NT2/D1 (cell line): ENCODE measurements around the gene UCKL1.

Source experiments
- SUZ12 ChIP-seq: IDR thresholded peaks from 2 replicates; pipeline ENCODE4 v1.6.1; 2011; ENCODE audit not compliant: insufficient read length, insufficient read depth; ENCODE audit errors: extremely low read depth
- ZNF274 ChIP-seq: IDR thresholded peaks from 2 replicates; pipeline ENCODE4 v1.6.1; 2011; ENCODE audit warnings: mild to moderate bottlenecking, low read depth, low read length

- no peak for TF ChIP-seq ZNF274
- no peak for TF ChIP-seq SUZ12
Observed at GRCh38 chr20:63972312-63973159, 16.3 kb upstream of the UCKL1 start.
